Activated T-cell treated with anti-CD3 and anti-CD28 coated beads, Interleukin-2, amount 50 U/mL, for 1 hour (primary cell): Measurements from ENCODE around the gene AFAP1L2.

Experiments
- DNase-seq: peaks from one replicate; pipeline ENCODE4 v3.0.0-alpha.2; 2020

Gene AFAP1L2

DNA sequence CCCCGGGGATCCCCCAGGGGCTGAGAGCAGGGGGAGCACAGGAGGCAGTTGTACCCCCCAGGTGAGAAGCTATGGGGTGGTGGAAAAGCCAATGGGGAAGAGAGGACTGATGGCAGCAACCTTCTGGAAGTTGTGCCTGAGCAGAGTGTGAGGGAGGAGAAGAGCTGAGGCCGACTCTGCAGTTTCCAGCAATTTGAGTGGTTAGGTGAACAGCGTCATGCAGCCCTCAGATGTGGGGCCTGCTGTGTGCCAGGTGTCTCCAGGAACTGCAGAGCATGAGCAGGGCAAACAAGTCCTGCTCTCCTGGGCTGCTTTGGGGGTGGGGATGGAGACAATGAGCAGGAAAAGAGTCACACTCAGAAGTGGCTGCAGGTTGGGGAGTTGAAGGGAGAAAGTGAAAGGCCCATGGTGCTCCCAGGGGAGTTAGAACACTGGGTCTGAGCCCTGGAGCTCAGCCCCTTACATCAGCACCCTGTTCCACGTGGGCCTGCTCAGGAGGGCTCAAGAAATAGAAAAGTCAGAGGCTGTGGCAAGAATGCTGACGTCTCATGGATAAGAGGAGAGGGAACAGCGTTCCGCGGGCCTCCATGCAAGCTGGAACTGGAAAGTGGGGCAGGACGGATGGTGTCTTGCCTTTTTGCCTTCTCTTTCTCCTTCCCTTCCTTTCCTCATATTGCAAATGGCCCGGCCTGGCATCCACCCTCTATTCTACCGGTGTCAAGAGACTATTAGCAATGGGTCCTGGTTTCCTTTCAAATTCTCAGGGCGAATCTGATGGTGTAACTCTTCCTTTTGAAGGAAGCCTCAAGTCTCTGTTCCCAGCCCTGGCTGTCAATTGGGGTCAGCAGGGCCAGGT, 4.0 kb upstream of the AFAP1L2 start:
- no peak for DNase-seq

DNA sequence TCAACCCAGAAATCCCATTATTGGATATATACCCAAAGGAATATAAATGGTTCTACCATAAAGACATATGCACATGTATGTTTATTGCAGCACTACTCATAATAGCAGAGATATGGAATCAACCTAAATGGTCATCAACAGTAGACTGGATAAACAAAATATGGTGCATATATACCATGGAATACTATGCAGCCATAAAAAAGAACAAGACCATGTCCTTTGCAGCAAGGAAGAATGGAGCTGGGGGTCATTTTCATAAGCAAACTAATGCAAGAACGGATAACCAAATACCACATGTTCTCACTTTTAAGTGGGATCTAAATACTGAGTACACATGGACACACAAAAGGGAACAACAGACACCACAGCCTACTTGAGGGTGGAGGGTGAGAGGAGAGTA, 2.2 kb upstream of the AFAP1L2 start:
- no peak for DNase-seq

DNA sequence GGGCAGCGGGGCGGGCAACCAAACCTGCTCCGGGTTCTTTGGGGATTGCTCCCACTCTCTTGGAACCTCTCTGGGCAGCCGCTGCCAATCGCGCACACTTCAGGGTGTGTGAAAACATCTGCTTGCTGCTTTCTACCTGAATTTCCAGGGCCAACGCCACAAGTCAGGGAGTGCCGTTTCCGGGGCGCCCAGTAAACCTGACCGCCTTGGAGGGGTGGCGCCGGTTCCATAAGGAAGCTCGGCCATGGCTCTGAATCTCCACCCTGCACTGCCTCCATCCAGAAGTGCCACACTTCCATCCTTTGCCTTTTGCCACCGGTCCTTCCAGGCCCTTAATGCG, 679 bp upstream of the AFAP1L2 start:
- no peak for DNase-seq

DNA sequence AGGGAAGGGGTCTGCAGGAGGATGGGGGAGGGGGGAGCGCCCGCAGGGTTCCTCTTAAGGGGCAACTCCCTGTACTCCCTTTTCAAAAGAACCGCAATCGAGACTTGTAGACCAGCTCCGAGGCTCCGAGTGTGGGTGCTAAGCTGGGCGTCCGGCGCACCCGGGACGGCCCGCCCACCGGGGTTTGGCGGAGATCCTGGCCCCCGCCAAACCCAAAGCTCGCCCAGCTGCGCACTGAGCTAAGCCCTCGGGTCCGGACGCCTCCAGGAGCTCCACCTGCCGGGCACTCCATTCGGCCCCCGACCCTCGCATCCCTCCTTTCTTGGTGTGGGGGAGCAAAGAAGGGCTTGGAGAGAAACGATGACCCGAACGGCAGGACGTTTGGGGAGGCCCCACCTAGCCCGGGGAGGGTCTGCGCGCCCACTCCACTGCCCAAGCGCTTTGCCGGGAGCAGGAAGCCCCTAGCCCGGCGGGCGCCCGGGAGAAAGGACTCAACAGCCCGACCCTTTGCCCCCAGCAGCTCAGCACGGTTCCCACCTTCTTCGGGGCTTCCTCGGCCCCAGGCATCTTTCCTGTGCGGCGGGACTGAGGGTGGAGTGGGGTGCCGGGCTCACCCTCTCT, 651 bp downstream of the AFAP1L2 start:
- no peak for DNase-seq

DNA sequence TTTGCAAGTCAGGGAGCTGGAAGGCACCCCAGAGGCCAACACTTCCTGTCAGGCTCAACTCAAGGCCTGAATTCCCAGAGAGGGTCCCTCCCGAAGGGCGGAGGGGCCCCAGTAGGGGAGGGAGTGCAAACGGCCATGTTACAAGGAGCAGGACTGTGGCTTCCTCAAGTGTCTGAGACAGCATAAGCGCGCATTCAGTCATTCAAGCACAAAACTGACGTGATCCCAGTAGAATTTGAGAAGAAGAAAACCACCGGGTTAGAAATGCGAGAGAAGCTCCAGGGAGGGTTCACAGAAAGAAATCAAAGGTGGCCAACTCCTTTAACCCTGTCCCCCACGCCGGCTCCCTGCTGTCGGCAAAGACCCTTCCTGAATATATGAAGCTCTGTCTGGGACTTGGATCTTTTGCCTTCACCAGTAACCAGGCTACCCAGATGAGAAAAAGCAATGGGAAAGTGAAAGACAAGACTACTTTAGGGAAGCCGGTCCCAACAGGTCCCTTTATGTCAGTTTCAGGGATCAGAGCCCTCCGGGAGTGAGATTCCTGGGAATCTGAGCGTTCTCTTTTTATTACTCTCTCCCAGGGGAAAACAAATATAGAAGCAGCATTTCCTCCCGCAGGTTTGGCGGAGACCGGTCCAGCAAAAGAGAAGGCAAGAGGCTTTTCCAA, 1.3 kb downstream of the AFAP1L2 start:
- DNase-seq, result no peak

DNA sequence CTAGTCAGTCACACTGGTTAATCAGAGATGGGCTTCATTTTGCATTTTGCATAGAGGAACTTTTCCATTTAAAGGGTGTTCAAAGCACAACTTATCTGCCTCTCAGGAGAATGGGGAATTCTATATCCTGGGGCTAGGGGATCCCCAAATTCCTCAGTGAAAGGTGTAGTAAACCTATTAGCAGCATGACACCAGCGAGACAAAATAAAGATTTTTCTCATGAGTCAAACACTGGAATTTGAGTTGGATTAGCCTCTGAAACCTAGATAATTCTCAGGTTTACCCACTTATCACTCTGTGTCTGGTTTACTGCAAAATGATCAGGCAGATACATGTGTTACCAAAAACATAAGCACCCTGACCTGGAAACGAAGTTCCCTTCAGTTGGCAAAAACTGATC, 2.1 kb downstream of the AFAP1L2 start:
- DNase-seq, result no peak

DNA sequence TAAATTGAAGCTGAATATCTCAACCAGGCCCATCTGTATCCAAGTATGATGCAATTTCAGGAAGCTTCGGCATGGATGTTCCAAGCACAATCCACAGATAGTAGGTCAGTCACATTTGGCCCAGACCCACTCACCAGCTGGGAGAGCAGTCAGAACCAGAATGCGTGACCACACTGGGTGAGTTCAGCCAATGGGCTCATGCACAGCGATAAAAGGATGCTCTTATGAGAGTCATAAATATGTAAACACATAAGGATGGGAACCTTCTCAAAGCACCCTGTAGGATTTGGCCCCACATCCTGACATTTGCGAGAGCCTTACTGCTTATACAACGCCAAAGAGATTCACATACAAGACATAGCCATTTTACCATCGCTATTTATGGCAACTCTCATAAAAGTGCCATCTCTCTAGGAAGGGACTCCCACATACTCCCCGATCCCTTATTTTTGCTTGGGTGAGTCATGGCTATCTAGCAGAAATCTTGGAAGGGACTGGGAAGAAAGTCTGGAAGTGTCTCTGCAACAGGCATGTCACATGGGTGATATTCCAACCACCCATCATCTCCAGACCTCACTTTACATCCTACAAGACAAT, 3.0 kb downstream of the AFAP1L2 start:
- DNase-seq, result no peak

DNA sequence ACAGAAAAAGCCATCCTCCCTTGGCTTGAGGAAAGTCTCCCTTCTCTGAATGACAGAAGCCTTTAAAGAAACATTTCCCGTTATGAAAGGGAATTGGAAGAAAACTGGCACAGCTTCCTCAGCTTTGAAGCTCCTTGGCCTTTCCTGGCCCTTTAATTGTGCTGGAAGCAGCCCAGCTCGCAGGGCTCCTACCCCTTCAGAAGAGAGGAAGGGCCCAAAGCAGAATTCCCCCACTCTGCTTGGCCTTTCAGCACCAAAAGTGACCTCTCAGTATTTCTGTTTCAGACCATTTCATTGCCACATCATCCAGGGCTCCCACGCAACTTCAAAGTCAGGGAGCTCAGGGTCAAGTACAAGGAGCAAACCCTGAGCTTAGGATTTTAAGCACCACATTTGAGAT, 4.2 kb downstream of the AFAP1L2 start:
- no peak for DNase-seq

DNA sequence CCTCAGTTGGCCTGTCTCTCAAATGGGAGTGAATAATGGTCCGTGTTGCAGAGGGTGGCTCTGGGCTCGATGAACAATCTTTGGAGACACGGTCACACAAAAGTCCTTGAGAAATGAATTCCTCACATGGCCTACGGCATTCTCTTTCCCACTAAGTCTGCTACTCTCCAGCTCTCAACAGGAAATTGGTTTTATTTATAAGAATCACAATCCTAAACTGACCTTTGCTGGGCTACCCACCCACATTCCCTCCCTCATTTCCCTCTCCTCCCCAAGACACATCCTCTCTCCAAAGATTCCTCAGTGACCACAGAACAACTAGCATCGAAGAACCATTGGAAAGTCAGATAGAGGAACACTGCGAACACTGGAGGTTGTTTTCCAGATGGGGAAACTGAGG, 4.7 kb downstream of the AFAP1L2 start:
- DNase-seq, result no peak

DNA sequence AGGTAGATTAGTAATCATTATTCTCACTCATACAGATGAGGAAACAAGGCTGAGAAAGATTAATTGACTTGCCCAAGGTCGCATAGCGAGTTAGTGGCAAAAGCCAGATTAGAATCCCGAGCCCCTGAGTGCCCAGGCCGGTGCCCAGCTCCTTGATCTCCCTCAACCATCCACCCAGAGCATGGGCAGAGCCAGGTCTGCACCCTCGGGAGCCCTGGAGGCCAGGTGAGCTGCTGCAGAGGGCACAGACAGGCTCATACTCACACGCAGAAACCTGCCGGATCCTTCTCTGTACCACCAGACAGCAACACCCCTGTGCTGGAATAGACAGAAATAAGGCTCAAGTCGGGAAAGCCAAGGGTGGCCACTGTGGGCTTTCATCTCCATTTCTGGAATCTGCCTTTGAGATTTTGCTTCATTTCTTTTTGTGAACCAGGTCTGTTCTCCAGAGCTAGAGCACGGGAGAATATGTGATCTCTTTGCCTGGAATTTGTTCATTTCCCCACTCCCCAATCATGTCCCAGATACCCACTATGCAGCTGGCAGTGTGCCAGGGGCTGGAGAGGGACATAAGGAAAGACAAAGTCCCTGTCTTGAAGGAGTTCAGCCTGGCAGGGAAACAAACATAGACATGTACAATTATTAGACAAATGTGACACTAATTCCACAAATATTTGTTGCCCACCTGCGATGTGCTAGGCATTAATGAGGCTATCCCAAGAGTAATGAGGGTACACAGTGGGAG, 5.5 kb downstream of the AFAP1L2 start:
- no peak for DNase-seq

DNA sequence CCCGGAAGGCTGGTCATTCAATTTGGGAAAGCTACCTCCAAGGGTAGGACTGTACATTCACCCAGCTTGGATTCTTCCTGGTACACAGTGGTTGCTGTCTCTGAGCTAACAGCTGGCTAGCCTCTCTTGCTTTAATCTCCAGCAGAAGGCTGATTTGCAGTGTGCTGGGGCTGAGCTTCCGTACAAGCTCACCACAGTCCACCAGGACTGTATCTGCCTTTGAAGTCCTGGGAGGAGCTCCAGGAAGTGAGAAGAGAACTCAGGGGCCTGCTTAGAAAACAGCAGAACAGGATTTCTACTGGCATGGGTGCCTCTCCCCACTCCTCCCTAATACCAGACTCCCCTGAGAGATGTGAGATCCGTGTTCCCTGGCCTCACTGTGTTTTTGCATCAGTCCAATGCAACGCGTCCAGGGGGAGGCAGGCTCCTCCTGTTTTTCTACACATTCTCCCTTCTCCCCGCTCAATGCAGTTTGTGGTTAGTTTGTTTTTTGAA, 6.6 kb downstream of the AFAP1L2 start:
- DNase-seq, result no peak

DNA sequence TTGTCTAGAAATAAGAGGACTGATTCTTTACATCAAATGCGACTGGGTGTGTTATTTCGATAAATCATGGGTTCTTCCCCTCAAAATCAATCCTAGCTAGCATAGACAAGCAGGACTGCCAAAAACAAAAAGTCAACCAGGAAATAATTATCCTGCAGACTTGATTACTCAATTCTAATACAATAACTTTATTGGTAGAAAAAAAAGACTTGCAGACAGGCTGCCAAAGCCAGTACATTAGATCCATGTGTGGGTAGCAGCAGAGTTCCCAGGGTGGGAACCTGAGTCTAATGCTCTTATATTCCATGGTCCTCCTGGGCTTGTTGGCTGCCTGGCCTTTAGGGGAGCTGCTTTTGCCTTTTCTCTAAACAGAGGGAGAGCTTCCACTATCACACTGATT, 7.8 kb downstream of the AFAP1L2 start:
- DNase-seq, result no peak

DNA sequence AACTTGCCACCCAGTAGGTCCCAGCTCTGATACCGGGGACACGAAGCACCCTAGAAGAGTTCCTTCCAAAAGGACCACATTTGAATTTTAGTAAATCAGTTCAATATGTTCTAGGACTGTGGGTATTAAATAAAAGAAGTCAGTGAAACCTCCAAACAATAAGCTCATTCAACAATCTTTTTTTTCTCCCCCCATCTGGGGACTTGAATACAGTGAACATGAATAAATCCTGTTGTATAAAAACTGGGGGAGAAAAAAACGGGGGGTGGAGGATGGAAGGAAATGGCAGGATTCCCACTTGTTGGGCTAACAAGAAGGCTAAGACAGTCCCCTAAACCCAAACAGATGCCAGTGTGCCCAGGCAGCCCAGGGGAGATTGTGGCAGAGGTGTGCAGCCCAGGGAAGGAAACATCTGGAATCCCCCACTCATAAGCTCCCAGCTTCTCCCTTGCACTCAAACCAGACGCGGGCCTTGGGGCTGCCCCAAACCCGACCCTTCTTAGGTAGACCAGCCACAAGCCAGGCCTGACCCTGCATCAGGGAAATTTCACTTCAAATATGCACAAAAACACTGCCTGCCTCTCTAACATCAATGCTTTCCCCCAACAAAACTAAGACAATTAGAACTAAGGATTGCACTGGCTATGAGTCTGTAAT, 8.8 kb downstream of the AFAP1L2 start:
- DNase-seq, result no peak

DNA sequence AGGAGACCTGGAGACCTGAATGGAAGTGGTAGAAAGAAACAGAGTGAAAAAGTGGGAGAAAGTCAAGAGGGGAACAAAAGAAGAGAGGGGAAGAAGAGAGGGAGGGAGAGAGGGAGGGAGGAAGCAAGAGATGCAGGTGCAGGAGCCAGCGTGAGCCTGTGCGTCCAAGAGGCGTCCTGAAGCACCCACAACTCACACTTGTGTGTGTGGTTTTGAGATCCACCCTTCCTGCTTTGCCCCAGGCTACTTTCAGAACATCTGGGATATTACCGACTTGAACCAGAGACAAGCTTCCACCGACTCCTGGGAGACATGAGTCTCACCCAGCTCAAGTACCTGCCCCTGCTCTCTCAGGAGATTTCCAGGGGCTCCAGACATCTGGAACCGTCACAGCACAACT, 9.8 kb downstream of the AFAP1L2 start:
- DNase-seq, result no peak

DNA sequence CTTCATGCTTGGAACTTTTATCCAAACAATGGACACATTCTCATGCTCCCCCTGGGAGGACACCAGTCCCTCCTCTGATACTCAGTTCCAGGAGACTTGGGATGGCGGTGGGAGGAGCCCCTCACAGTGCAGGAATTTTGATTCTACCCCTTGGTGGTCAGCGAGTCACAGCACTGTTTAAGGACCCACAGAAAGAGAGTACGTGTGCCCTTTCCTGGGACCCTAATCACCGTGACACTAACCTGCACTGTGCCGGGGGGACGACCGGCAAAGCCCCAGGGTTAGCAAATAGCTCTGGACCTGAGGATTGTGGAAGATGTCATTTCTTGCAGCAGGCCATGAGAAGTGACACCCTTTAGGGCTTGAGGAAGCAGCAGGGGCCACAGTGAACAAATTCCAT, 10.4 kb downstream of the AFAP1L2 start:
- DNase-seq, result no peak

DNA sequence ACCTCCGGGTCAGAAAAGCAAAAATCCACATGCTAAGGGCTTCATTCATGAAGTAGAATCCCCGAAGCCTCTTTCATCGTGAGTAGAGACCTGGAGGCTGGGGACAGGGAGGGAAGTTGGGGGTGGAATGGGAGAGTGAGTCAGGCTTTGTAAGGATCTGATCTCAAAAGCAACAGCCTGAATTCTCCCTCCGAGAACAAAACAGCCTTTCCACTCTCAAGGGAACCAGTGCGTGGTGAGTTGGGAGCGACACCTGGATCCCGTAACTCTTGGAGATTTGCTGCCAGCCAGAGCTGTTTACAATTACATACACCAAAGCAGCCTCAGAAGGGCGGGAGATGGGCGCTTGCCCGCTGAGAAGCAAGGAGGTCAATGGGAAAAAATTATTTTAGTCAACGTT, 10.8 kb downstream of the AFAP1L2 start:
- DNase-seq, result no peak

DNA sequence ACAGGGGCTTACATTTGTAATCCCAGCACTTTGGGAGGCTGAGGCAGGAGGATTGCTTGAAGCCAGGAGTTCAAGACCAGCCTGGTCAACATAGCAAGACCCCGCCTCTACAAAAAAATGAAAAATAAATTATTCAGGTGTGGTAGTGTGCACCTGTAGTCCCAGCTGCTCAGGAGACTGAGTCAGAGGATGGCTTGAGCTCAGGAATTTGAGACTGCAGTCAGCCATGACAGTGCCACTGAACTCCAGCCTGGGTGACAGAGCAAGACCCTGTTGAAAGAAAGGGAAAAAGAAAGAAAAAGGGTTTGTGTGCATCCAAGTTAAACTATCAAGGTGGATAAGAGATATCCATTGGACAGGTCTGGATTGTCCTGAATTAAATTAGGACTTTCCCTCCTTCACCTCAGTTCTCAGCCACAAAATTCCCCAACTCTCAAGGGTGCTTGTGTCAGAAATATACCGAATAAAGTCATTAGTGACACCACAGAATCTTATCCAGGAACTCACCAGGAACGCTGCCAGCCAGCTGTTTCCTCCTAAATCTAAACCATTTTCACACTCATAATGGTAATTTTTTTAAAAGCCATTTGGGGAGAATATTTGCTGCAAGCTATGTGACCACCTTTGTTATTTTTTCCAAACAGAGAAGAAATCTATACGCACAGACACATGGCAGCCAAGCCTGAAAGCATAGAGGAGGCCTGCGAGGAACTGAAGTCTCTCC, 12.0 kb downstream of the AFAP1L2 start:
- DNase-seq, result no peak

DNA sequence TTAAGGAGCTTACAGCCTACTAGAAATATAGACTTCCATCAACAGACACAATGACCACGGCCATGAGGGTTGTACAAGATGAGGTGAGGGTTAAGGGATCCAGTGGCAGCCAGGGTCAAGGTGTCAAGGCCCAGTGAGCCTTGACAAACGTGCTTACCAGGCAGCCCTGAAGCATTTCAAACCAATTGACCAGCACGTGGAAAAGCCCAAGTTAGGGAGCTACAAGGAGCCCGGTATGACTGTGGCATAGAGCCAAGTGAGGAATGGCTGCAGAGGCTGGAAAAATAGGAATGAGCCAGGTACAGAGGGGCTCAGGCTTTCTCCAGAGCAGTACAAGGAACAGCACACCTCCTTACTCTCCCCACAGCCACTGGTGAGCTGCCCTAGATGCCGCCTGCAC, 12.7 kb downstream of the AFAP1L2 start:
- no peak for DNase-seq

DNA sequence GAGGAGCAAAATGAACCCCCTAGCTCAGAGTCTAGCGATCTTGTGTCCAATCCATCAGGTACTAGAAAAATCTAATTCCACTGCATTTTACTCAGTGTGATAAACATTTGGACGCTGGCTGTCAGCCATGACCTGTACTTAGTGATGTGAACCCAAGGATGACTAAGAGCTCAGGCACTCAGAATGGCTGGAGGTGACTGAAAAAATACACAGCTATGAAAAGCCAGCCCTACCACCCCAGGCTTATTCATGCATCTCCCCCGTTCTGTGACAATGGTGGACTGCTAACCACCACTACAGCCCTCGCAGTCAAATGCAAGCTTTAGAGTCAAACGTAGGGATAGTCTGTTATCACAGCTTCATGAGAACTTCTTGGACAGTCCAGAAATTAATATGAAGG, 14.9 kb downstream of the AFAP1L2 start:
- DNase-seq, result no peak

DNA sequence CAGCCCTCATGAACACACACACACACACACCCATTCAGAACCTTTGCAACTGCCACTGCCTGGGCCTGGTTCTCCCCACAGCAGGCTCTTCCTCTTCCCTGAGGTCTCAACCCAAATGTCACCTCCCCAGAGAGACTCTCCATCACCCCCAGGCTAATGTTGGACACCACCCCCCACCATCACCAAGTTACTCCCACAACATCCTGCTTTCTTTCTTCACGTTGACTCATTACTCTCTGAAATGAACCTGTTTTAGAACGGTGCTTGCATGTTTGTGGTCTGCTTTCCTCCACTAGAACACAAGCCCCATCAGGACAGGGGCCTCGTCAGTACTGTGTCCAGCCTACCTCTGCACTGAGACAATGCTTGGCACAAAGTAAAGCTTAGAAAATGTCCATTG, 16.0 kb downstream of the AFAP1L2 start:
- DNase-seq, result no peak

DNA sequence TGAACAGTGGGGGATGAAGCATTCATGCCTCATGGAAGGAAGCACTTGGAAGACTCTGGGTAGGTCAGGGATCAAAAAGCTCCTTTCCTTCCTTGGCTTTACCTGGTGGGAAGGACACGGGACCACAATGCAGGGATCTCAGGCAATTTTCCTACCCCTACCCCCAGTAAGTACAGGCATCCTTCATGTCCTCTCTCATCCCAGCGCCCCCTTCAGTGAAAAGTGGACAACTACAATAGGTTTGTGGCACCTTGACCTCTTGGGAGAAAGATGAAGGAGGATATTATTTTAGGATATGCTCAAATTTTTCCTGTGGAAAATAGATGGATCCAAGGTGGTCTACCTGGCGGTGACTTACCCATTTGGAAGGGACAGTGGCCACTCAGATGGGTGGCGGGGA, 16.5 kb downstream of the AFAP1L2 start:
- DNase-seq, result no peak

DNA sequence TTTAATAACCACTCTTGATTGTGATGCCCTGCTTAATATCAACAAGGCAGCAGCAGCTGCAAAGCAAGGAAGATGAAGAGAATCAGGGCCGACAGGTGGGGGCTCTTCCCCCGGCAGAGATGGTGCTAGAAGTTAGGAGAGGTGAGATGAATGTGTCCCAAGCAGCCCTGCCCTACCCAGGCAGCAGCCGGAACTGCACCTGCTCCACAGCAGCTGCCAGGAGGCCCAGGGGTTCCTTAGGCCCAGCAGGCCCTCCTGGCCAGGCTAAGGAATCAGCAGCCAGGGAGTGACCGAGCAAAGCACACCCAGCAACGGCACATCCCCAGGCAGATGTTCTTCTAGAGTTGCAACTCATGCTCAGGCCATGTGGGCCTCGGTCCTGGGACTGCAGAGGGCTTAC, 17.9 kb downstream of the AFAP1L2 start:
- DNase-seq, result no peak
